Measurements from ENCODE around the gene MDM2. TPM values are rescaled to one million over a fixed set of nuclear protein-coding genes. Genes with fewer than 3 reads are reported as not detected.

MDM2 gene
- total RNA-seq, 1 experiment from 2014 or later = 159 TPM

DNA sequence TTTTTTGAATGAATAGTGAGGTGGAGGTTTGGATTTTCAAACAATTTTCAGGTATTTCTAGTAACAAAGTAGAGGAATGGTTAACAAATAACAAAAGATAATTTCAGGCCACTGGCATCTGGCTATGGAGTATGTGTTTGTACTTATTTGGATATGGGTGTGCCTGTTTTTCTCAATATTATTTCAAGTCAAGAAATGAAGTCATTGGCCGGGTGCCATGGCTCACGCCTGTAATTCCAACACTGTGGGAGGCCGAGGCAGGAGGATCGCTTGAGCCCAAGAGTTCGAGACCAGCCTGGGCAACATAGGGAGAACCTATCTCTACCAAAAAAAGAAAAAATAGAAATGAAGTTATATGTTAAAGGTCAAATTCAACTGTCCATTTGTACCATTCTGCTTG is 48.1 kb upstream of the MDM2 start:
- no peak overlapping the region for H3T11ph ChIP-seq (ENCODE audit: low read length)
- H3K4ac ChIP-seq (ENCODE audit: low read depth, low read length) = no peak overlapping the region
- no peak overlapping the region for H4K5ac ChIP-seq (ENCODE audit: insufficient read length, low read depth, low read length)
- no peak overlapping the region for H3K27ac ChIP-seq (ENCODE audit: insufficient read length, low read depth, low read length)
- H3K27ac Mint-ChIP-seq = no peak overlapping the region
- no peak overlapping the region for H2AK5ac ChIP-seq (ENCODE audit: insufficient read length, low read length)
- peaks cover 3 to 5% of the 10 kb centered on the region in 2 experiments; a peak in 3 of 4 replicates for H3K4me1 Mint-ChIP-seq
- no peaks in the 10 kb centered on the region for H3K27me3 ChIP-seq (ENCODE audit: insufficient read depth, low read length)
- H3K9me3 ChIP-seq (ENCODE audit: control insufficient read depth, low read depth, low read length) = no peaks in the 10 kb centered on the region
- no peak overlapping the region for H3K4me3 Mint-ChIP-seq
- no peak overlapping the region for H4K8ac ChIP-seq (replicated peaks; ENCODE audit: insufficient read length, low read depth, low read length)
- H2BK120ac ChIP-seq (ENCODE audit: low read depth, low read length, poor library complexity, severe bottlenecking) = no peak overlapping the region
- H3K23me2 ChIP-seq (ENCODE audit: insufficient read length, low read depth, low read length, poor library complexity, severe bottlenecking) = no peaks in the 10 kb centered on the region
- H3K9ac ChIP-seq (ENCODE audit: extremely low read depth, insufficient read length, low read length) = no peak overlapping the region
- no peak overlapping the region for H3K4me2 ChIP-seq (ENCODE audit: insufficient read depth, insufficient read length, low read length)
- no peaks in the 10 kb centered on the region for H3K4me1 ChIP-seq (ENCODE audit: insufficient read depth, low read length)
- WGBS (ENCODE audit: extremely low coverage, insufficient read length, low lambda C conversion rate) = no CpG with 5 or more reads among the region's 5 CpGs
- H3K14ac ChIP-seq (ENCODE audit: insufficient read depth, low read length) = no peak overlapping the region
- DNase-seq = no peak
- no peak overlapping the region for H3K18ac ChIP-seq (ENCODE audit: insufficient read length, low read depth, low read length)
- peaks cover 11 to 70% (median 69%) of the 10 kb centered on the region in 3 experiments; a peak in 6 of 7 replicates for H3K36me3 Mint-ChIP-seq (ENCODE audit: insufficient read depth in 1 of 3, low read depth in 3 of 3)
- H3K79me1 ChIP-seq (ENCODE audit: insufficient read depth, low read depth, low read length, poor library complexity, severe bottlenecking) = no peaks in the 10 kb centered on the region
- H2AFZ ChIP-seq (ENCODE audit: low read length) = no peak overlapping the region
- H3K9me3 Mint-ChIP-seq = no peaks in the 10 kb centered on the region
- H3K27me3 Mint-ChIP-seq (ENCODE audit: low read depth) = no peaks in the 10 kb centered on the region; the same call in 1 of the 2 replicates
- H3K79me2 ChIP-seq (ENCODE audit: insufficient read depth, low read length) = no peaks in the 10 kb centered on the region
- H2BK15ac ChIP-seq (ENCODE audit: low read depth, low read length) = no peak overlapping the region
- no peak overlapping the region for H2BK5ac ChIP-seq (ENCODE audit: insufficient read length, low read length)
- H3K56ac ChIP-seq (ENCODE audit: insufficient read length, low read depth, low read length) = no peak overlapping the region
- H2BK20ac ChIP-seq (ENCODE audit: low read depth, low read length, poor library complexity, severe bottlenecking) = no peak overlapping the region
- no peak overlapping the region for H4K91ac ChIP-seq (ENCODE audit: insufficient read length, low read depth, low read length)
- no peaks in the 10 kb centered on the region for H4K20me1 ChIP-seq (ENCODE audit: control insufficient read depth, insufficient read depth, insufficient read length)
- no peak overlapping the region for H2BK12ac ChIP-seq (ENCODE audit: insufficient read length, low read depth, low read length)
- TF ChIP-seq, protein P1, sequence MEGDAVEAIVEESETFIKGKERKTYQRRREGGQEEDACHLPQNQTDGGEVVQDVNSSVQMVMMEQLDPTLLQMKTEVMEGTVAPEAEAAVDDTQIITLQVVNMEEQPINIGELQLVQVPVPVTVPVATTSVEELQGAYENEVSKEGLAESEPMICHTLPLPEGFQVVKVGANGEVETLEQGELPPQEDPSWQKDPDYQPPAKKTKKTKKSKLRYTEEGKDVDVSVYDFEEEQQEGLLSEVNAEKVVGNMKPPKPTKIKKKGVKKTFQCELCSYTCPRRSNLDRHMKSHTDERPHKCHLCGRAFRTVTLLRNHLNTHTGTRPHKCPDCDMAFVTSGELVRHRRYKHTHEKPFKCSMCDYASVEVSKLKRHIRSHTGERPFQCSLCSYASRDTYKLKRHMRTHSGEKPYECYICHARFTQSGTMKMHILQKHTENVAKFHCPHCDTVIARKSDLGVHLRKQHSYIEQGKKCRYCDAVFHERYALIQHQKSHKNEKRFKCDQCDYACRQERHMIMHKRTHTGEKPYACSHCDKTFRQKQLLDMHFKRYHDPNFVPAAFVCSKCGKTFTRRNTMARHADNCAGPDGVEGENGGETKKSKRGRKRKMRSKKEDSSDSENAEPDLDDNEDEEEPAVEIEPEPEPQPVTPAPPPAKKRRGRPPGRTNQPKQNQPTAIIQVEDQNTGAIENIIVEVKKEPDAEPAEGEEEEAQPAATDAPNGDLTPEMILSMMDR (conservative IDR thresholded peaks at IDR 0.05) = no peak
- H3K23ac ChIP-seq (ENCODE audit: insufficient read length, low read depth, low read length) = no peak overlapping the region
